ENCODE measurements around the gene SCGN.

Gene SCGN

GRCh38 chr6:25704001-25704400 lies 52.0 kb downstream of the SCGN start:
- no peak overlapping the region for H3K4ac ChIP-seq (ENCODE audit: low read depth, low read length)
- H4K12ac ChIP-seq (ENCODE audit: low read depth, low read length): no peak overlapping the region

GRCh38 chr6:25706314-25707014 lies 54.4 kb downstream of the SCGN start:
- Histone ChIP-seq H3K14ac (ENCODE audit: low read length) (no peak overlapping the region), H4K8ac (ENCODE audit: low read depth, low read length) (no peak overlapping the region), H4K91ac (ENCODE audit: low read depth, low read length) (no peak overlapping the region), H3K79me1 (ENCODE audit: low read length) (no peaks in the 10 kb centered on the region), H3K27me3 (ENCODE audit: insufficient read depth, low read length) (no peaks in the 10 kb centered on the region), H2BK120ac (ENCODE audit: insufficient read depth, low read length, poor library complexity) (no peak overlapping the region), H3K79me2 (ENCODE audit: control insufficient read depth, insufficient read depth, low read length, poor library complexity) (no peaks in the 10 kb centered on the region), H3K23ac (ENCODE audit: low read length) (no peak overlapping the region), H4K12ac (ENCODE audit: low read depth, low read length) (no peak overlapping the region), H2BK5ac (ENCODE audit: low read depth, low read length, poor library complexity) (no peak overlapping the region), H3K18ac (ENCODE audit: low read length) (no peak overlapping the region), H2AK5ac (ENCODE audit: low read length) (no peak overlapping the region), H2BK12ac (ENCODE audit: low read length) (no peak overlapping the region), H3K9ac (ENCODE audit: low read length) (no peak overlapping the region), H3K36me3 (ENCODE audit: control insufficient read depth in 1 of 2, insufficient read depth in 2 of 2, low read length in 2 of 2) (no peaks in the 10 kb centered on the region), H3K4me3 (ENCODE audit: low read depth, low read length) (no peak overlapping the region), H3K4ac (ENCODE audit: low read depth, low read length) (no peak overlapping the region), H2AFZ (ENCODE audit: insufficient read depth, low read length, poor library complexity) (no peak overlapping the region), H3K27ac (ENCODE audit: low read depth, low read length) (no peak overlapping the region), H3K4me2 (ENCODE audit: low read length) (no peak overlapping the region), H3K9me3 (ENCODE audit: insufficient read depth, low read depth, low read length) (no peaks in the 10 kb centered on the region), H3K4me1 (ENCODE audit: control insufficient read depth in 1 of 2, insufficient read depth in 2 of 2, low read length in 2 of 2) (no peaks in the 10 kb centered on the region)
- WGBS (ENCODE audit: extremely low coverage, insufficient coverage, insufficient read length): no CpG with 5 or more reads among the region's 6 CpGs
- DNase-seq: no peak

More at GRCh38 chr6:25704001-25704400, 52.0 kb downstream of the SCGN start:
- H4K91ac ChIP-seq (ENCODE audit: low read depth, low read length): no peak overlapping the region
- H2AK5ac ChIP-seq (ENCODE audit: low read length): no peak overlapping the region
- no peak overlapping the region for H4K8ac ChIP-seq (ENCODE audit: low read depth, low read length)
- no peaks in the 10 kb centered on the region for H3K9me3 ChIP-seq (ENCODE audit: insufficient read depth, low read depth, low read length)
- no peak overlapping the region for H3K9ac ChIP-seq (ENCODE audit: low read length)
- no peaks in the 10 kb centered on the region for H3K79me2 ChIP-seq (ENCODE audit: control insufficient read depth, insufficient read depth, low read length, poor library complexity)
- H2BK120ac ChIP-seq (ENCODE audit: insufficient read depth, low read length, poor library complexity): no peak overlapping the region
- no peaks in the 10 kb centered on the region for H3K27me3 ChIP-seq (ENCODE audit: insufficient read depth, low read length)
- H2BK12ac ChIP-seq (ENCODE audit: low read length): no peak overlapping the region
- no peak overlapping the region for H3K4me2 ChIP-seq (ENCODE audit: low read length)
- DNase-seq: no peak
- H3K14ac ChIP-seq (ENCODE audit: low read length): no peak overlapping the region
- no peak overlapping the region for H3K18ac ChIP-seq (ENCODE audit: low read length)
- H3K27ac ChIP-seq (ENCODE audit: low read depth, low read length): no peak overlapping the region
- no peak overlapping the region for H3K23ac ChIP-seq (ENCODE audit: low read length)
- H2BK5ac ChIP-seq (ENCODE audit: low read depth, low read length, poor library complexity): no peak overlapping the region
- H3K79me1 ChIP-seq (ENCODE audit: low read length): no peaks in the 10 kb centered on the region
- H3K4me3 ChIP-seq (ENCODE audit: low read depth, low read length): no peak overlapping the region
- no peak overlapping the region for H2AFZ ChIP-seq (ENCODE audit: insufficient read depth, low read length, poor library complexity)
- no peaks in the 10 kb centered on the region for H3K36me3 ChIP-seq (ENCODE audit: control insufficient read depth in 1 of 2, insufficient read depth in 2 of 2, low read length in 2 of 2)
- no peaks in the 10 kb centered on the region for H3K4me1 ChIP-seq (ENCODE audit: control insufficient read depth in 1 of 2, insufficient read depth in 2 of 2, low read length in 2 of 2)
- no CpG with 5 or more reads among the region's 3 CpGs for WGBS (ENCODE audit: extremely low coverage, insufficient coverage, insufficient read length)

GRCh38 chr6:25709761-25710160 lies 57.7 kb downstream of the SCGN start:
- Histone ChIP-seq H4K12ac (ENCODE audit: low read depth, low read length) (no peak overlapping the region), H3K18ac (ENCODE audit: low read length) (no peak overlapping the region), H4K8ac (ENCODE audit: low read depth, low read length) (no peak overlapping the region), H3K36me3 (ENCODE audit: control insufficient read depth in 1 of 2, insufficient read depth in 2 of 2, low read length in 2 of 2) (no peaks in the 10 kb centered on the region), H4K91ac (ENCODE audit: low read depth, low read length) (no peak overlapping the region), H3K4me2 (ENCODE audit: low read length) (no peak overlapping the region), H3K9ac (ENCODE audit: low read length) (no peak overlapping the region), H2BK12ac (ENCODE audit: low read length) (no peak overlapping the region), H3K79me1 (ENCODE audit: low read length) (no peaks in the 10 kb centered on the region), H3K4ac (ENCODE audit: low read depth, low read length) (no peak overlapping the region), H3K79me2 (ENCODE audit: control insufficient read depth, insufficient read depth, low read length, poor library complexity) (no peaks in the 10 kb centered on the region), H2AK5ac (ENCODE audit: low read length) (no peak overlapping the region), H3K27ac (ENCODE audit: low read depth, low read length) (no peak overlapping the region), H3K27me3 (ENCODE audit: insufficient read depth, low read length) (no peaks in the 10 kb centered on the region), H2AFZ (ENCODE audit: insufficient read depth, low read length, poor library complexity) (no peak overlapping the region), H3K23ac (ENCODE audit: low read length) (no peak overlapping the region), H3K9me3 (ENCODE audit: insufficient read depth, low read depth, low read length) (no peaks in the 10 kb centered on the region), H3K14ac (ENCODE audit: low read length) (no peak overlapping the region), H2BK120ac (ENCODE audit: insufficient read depth, low read length, poor library complexity) (no peak overlapping the region), H3K4me3 (ENCODE audit: low read depth, low read length) (no peak overlapping the region), H2BK5ac (ENCODE audit: low read depth, low read length, poor library complexity) (no peak overlapping the region), H3K4me1 (ENCODE audit: control insufficient read depth in 1 of 2, insufficient read depth in 2 of 2, low read length in 2 of 2) (no peaks in the 10 kb centered on the region)
- peak in 1 of 2 donors; percentile 3 for DNase-seq
- no CpG with 5 or more reads among the region's 10 CpGs for WGBS (ENCODE audit: extremely low coverage, insufficient coverage, insufficient read length)

- no CpG with 5 or more reads among the region's 14 CpGs for WGBS (ENCODE audit: extremely low coverage, insufficient coverage, insufficient read length)
- no peak overlapping the region for H4K8ac ChIP-seq (ENCODE audit: low read depth, low read length)
- H3K4me2 ChIP-seq (ENCODE audit: low read length): no peak overlapping the region
- no peak overlapping the region for H3K27ac ChIP-seq (ENCODE audit: low read depth, low read length)
- no peaks in the 10 kb centered on the region for H3K4me1 ChIP-seq (ENCODE audit: control insufficient read depth in 1 of 2, insufficient read depth in 2 of 2, low read length in 2 of 2)
- no peak overlapping the region for H3K18ac ChIP-seq (ENCODE audit: low read length)
- no peak overlapping the region for H4K91ac ChIP-seq (ENCODE audit: low read depth, low read length)
- H2BK5ac ChIP-seq (ENCODE audit: low read depth, low read length, poor library complexity): no peak overlapping the region
- no peak overlapping the region for H3K4ac ChIP-seq (ENCODE audit: low read depth, low read length)
- no peak overlapping the region for H2AFZ ChIP-seq (ENCODE audit: insufficient read depth, low read length, poor library complexity)
- H2BK120ac ChIP-seq (ENCODE audit: insufficient read depth, low read length, poor library complexity): no peak overlapping the region
- no peak overlapping the region for H4K12ac ChIP-seq (ENCODE audit: low read depth, low read length)
- no peaks in the 10 kb centered on the region for H3K79me1 ChIP-seq (ENCODE audit: low read length)
- H3K27me3 ChIP-seq (ENCODE audit: insufficient read depth, low read length): no peaks in the 10 kb centered on the region
- no peak overlapping the region for H3K9ac ChIP-seq (ENCODE audit: low read length)
- H3K36me3 ChIP-seq (ENCODE audit: control insufficient read depth in 1 of 2, insufficient read depth in 2 of 2, low read length in 2 of 2): no peaks in the 10 kb centered on the region
- no peak overlapping the region for H3K4me3 ChIP-seq (ENCODE audit: low read depth, low read length)
- H3K9me3 ChIP-seq (ENCODE audit: insufficient read depth, low read depth, low read length): no peaks in the 10 kb centered on the region
- no peak overlapping the region for H3K23ac ChIP-seq (ENCODE audit: low read length)
- no peak overlapping the region for H2BK12ac ChIP-seq (ENCODE audit: low read length)
- H3K79me2 ChIP-seq (ENCODE audit: control insufficient read depth, insufficient read depth, low read length, poor library complexity): no peaks in the 10 kb centered on the region
- no peak overlapping the region for H3K14ac ChIP-seq (ENCODE audit: low read length)
- DNase-seq: no peak
- no peak overlapping the region for H2AK5ac ChIP-seq (ENCODE audit: low read length)
These were observed 58.3 kb downstream of the SCGN start for GRCh38 chr6:25710287-25710686.
